HAP-1 (cell line): ENCODE data around the gene DUSP8.

ENCODE experiments used
- DNase-seq, 2 experiments: peaks; one replicate each; pipeline ENCODE4 v3.0.0-alpha.2; 2016 to 2020; ENCODE audit warnings: low spot score in 2 of 2
- H3K27me3 ChIP-seq: fragments of 250-450 bp; sonication (Bioruptor Pico); 2 replicates; pipeline ENCODE4 v1.5.1; 2020; ENCODE audit warnings: low read depth, mild to moderate bottlenecking, moderate library complexity
- H3K36me3 ChIP-seq: fragments of 250-450 bp; sonication (Bioruptor Pico); replicated peaks from 2 replicates; pipeline ENCODE4 v1.5.1; 2020; ENCODE audit warnings: mild to moderate bottlenecking
- H3K4me1 ChIP-seq: fragments of 250-450 bp; sonication (Bioruptor Pico); 2 replicates; pipeline ENCODE4 v1.5.1; 2020; ENCODE audit warnings: mild to moderate bottlenecking
- H3K4me3 ChIP-seq: fragments of 250-450 bp; sonication (Bioruptor Pico); 2 replicates; pipeline ENCODE4 v1.5.1; 2020; ENCODE audit warnings: mild to moderate bottlenecking, moderate library complexity
- H3K9me3 ChIP-seq: fragments of 250-450 bp; sonication (Bioruptor Pico); 2 replicates; pipeline ENCODE4 v1.5.1; 2020; ENCODE audit warnings: mild to moderate bottlenecking, moderate library complexity
- in situ Hi-C: fragments of 300-500 bp; cut with MboI; formaldehyde crosslinking; loops from 3 replicates; pipeline ENCODE4 v1.14.3; 2020; ENCODE audit warnings: low sequenced_read_pairs, inconsistent platforms, mixed read lengths

DUSP8 gene

DNA sequence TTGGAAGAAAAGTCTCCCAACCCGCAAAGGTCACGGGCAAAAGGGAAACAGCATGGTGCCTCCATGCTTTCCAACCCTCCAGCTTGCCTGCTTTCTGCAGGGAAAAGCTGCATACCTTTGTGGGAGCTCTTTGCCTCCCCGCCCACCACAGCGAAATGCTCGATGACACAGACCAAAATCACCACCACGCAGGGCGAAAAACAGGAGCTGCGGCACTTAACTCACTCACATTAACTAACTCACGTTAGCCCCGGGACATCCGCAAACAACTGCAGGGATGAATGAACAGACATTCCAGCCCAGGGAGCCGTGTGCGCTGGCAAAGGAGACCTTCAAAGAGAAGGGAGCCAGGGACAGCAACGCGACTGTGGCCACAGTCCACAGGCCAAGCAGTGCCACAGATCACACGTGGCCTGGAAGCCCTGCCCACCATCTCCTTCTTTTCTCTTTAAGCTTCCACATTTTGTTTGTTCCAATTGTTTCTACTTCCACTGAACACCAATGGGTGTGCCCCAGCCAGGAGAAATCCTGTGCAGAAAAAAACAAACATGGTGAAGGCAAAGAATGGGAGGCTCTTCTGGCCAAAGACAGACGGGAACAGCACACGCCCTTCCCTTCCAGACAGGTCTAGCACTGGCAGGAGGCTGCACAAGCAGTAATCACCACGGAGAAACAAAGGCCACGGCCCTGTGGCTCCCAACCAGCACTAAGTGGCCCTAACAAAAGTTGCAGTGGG, 39.3 kb downstream of the DUSP8 start:
- H3K9me3 ChIP-seq = no peaks in the 10 kb centered on the region
- in situ Hi-C loops = no loop called here
- H3K36me3 ChIP-seq = no peaks in the 10 kb centered on the region
- H3K4me1 ChIP-seq = no peaks in the 10 kb centered on the region
- no peaks in the 10 kb centered on the region for H3K27me3 ChIP-seq
- no peak for DNase-seq
- no peak overlapping the region for H3K4me3 ChIP-seq

DNA sequence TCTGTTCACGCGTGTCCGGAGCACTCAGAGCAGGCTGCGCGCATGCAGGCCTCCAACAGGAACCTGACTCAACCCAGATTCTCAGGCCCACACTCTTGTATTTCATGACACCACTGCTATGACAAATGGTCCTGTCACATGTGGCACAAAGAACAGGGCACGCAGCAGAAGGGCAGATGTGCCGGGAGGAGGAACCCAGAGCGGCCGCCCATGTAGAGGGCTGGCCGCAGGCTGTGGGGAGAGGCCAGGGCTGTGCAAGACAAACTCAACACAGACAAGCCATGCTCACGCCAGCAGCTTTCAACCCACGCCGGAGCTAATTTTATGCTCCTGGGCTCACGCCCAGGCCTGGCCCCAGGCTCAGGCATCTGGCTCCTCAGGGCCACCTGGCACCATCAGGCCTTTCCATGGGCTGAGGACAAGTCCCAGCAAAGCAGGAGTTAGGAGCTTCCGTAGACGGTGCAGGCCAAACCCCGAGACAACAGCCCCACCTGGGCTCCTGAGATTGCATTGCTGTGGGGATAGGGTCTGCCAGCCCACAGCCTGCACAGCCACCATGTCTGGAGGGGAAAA, 40.0 kb downstream of the DUSP8 start:
- in situ Hi-C loops = no loop called here
- H3K4me1 ChIP-seq = no peaks in the 10 kb centered on the region
- H3K9me3 ChIP-seq = no peaks in the 10 kb centered on the region
- no peaks in the 10 kb centered on the region for H3K36me3 ChIP-seq
- DNase-seq = no peak
- H3K4me3 ChIP-seq = no peak overlapping the region
- no peaks in the 10 kb centered on the region for H3K27me3 ChIP-seq

DNA sequence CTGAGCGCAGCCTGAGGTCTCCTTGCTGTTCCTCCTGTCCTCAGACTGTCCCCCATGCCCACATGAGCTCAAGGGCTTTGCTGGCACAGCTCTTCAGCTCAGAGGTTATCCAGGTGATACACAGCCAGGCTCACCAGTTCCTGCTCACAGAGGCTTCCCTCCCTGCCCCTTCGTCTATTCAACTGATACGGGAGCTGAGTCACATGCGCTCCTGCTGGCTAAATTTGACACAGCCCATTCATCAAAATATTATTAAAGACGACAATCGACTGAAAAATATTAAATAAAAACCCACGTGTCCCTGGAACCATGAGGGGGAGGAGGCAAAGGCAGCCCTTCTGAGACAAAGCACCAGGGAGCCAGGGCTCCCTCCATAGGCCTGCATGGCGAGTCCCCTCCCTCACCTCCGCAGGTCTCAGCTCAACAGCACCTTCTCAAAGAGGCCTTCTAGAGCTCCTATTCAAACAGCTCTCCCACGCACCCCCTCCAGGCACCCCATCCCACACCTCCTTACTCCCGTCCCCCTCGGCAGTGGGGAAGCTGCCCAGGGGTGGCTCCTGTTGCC, 40.5 kb downstream of the DUSP8 start:
- H3K9me3 ChIP-seq = no peaks in the 10 kb centered on the region
- in situ Hi-C loops = no loop called here
- no peak overlapping the region for H3K4me3 ChIP-seq
- no peaks in the 10 kb centered on the region for H3K4me1 ChIP-seq
- no peaks in the 10 kb centered on the region for H3K36me3 ChIP-seq
- DNase-seq = no peak
- no peaks in the 10 kb centered on the region for H3K27me3 ChIP-seq

DNA sequence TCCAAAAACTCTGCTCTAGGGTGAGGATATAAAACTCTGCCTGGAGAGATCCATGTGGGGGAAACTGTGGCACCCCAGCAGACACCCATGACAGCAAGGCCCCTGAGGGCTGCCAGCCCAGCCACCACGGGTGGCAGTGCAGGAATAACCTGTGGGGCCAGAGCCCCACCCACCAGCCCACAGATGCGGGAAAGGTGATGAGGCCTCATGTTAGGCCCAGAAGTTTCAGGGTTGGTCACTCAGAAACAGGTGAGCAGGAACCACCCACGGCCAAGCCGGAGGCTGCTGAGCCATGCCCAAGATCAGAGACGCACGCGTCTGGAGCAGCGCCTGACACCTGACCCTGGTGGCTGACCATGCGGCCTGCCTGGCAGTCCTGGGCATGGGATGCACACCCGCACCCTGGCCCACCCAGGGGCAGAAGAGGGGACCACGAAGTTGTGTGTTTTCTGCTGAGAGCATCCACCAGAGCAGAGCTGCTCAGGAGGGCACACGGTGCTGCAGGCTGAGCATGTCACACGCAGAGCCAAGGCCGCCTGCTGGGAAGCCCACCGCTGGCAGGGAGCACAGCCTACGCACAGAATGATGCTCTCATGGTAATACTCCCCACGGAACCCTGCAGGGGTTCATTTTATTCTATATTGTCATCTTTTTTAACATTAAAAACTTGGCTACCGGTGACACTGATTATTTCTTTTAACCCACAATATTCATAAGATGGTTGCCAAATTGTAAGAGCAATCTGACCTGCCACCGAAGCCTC, 41.2 kb downstream of the DUSP8 start:
- no peaks in the 10 kb centered on the region for H3K27me3 ChIP-seq
- H3K4me1 ChIP-seq = no peaks in the 10 kb centered on the region
- no peak for DNase-seq
- H3K9me3 ChIP-seq = no peaks in the 10 kb centered on the region
- H3K36me3 ChIP-seq = no peaks in the 10 kb centered on the region
- no peak overlapping the region for H3K4me3 ChIP-seq
- in situ Hi-C loops = no loop called here

DNA sequence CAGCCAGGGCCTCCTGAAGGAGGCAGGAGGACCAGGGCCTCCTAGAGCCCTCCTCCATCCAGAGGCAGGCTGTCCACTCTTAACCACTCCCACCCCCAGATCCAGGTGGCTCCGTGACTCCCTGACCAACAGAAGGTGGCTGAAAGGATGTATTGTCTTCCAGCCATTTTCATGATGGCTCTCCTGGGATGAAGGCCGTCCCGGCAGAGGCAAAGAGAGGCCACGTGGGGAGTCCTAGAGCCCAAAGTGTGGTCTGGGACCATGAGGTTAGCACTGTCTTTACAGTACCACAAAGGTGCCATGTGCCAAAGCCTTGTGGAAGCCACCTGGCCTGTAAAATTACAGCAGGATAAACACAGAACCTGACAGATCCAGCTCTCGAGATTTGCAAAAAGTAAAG, 42.3 kb downstream of the DUSP8 start:
- in situ Hi-C loops = no loop called here
- Histone ChIP-seq H3K36me3 (no peaks in the 10 kb centered on the region), H3K4me1 (no peaks in the 10 kb centered on the region), H3K27me3 (no peaks in the 10 kb centered on the region), H3K9me3 (no peaks in the 10 kb centered on the region), H3K4me3 (no peak overlapping the region)
- DNase-seq = no peak

DNA sequence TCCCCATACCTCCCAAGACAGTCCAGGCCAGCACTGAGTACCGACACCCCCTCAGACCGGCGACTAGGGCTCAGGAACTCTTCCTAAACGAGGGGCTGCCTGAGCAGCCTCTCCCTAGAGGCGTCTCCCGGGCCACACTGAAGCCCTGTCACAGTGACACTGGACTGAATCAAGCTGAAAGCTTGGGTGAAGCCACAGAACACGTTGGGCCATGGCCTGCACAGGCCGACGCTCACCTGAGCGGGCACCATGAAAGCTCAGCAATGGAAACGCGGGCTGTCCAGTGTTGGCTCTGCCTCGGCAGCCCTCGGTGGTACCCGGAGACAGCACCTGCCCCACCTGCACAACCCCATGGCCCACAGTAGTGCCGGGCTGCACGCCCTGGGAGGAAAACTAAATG, 42.8 kb downstream of the DUSP8 start:
- DNase-seq = no peak
- H3K9me3 ChIP-seq = no peaks in the 10 kb centered on the region
- H3K4me3 ChIP-seq = no peak overlapping the region
- H3K4me1 ChIP-seq = no peaks in the 10 kb centered on the region
- in situ Hi-C loops = no loop called here
- no peaks in the 10 kb centered on the region for H3K36me3 ChIP-seq
- H3K27me3 ChIP-seq = no peaks in the 10 kb centered on the region

DNA sequence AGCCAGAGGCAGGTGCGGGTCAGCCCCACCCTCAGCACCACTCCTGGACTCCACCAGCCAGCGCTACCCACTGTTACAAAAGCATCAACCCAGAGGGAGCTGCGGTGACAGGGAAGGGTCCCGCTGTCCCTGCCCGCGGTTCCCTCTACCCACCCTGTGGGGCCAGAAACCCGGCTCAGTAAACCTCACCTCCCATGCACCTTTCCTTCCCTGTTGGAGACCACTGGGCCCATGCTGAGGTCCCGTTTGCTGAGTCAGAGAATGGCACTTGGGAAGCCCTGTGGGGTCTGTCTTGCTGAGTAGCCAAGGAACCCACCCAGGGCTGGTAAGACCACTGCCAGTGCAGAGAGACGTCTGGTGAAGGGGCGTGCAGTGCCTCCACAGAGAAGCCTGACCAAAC, 43.4 kb downstream of the DUSP8 start:
- no peaks in the 10 kb centered on the region for H3K9me3 ChIP-seq
- no peaks in the 10 kb centered on the region for H3K27me3 ChIP-seq
- no peaks in the 10 kb centered on the region for H3K36me3 ChIP-seq
- H3K4me1 ChIP-seq = no peaks in the 10 kb centered on the region
- DNase-seq = no peak
- no peak overlapping the region for H3K4me3 ChIP-seq
- in situ Hi-C loops = no loop called here

DNA sequence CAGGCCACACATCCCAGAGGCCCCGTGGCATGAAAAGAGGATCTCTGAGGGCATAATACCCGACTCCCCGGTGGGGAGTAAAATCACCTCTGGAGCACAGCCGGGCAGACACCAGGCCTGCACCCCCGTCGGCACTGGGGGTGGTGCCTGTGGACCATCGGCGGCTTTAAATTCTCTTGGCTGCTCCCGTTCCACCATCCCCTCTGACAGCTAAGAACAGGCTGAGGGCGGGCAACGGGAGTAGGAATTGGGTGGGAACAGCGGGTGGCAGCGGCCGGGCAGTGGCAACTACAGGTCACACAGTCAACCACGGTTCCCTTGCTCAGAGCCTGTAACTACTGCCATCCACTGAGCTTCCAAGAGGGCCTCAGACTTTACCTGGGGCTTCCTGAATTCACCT, 45.3 kb downstream of the DUSP8 start:
- no peaks in the 10 kb centered on the region for H3K4me1 ChIP-seq
- H3K4me3 ChIP-seq = no peak overlapping the region
- in situ Hi-C loops = no loop called here
- no peaks in the 10 kb centered on the region for H3K27me3 ChIP-seq
- DNase-seq = no peak
- H3K36me3 ChIP-seq = no peaks in the 10 kb centered on the region
- H3K9me3 ChIP-seq = no peaks in the 10 kb centered on the region

DNA sequence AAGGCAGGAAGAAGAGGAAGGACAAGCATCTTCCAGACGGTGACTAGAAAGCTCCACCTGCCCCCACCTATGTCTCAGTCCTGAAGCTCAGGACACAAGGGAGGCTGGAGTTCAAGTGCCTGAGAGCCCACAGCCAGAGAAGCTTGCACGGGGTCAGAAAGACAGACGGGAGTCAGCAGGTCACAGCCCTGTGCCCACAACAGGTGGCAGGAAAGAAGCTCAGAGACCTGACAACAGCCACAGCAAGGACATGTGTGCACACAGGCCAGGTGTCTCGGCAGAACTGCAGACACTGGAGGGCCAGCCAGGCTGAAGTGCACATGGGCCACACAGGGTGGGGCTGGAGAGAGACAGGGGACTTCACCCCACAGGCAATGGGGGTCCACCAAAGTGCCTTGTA, 48.3 kb downstream of the DUSP8 start:
- no peaks in the 10 kb centered on the region for H3K36me3 ChIP-seq
- no peaks in the 10 kb centered on the region for H3K4me1 ChIP-seq
- H3K9me3 ChIP-seq = no peaks in the 10 kb centered on the region
- in situ Hi-C loops = no loop called here
- H3K4me3 ChIP-seq = no peak overlapping the region
- no peak for DNase-seq
- H3K27me3 ChIP-seq = no peaks in the 10 kb centered on the region

DNA sequence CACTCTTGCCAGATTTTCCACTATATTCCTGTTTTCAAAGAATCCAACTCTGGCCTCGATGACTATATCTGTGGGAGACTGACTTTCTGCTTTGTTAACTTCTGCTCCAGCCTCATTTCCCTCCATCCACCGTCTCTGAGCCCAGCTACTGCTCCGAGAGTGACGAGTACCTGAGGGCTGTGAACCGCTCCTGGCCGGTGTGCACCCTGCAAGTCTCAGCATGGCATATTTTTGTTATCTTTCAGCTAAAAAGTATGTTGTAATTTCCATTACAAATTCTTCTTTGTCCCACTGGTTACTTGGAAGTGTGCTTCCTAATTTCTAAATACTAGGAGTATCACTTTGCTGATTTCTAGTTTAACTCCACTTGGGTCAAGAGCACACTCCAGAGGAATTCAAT, 49.0 kb downstream of the DUSP8 start:
- Histone ChIP-seq H3K27me3 (no peaks in the 10 kb centered on the region), H3K4me3 (no peak overlapping the region), H3K36me3 (no peaks in the 10 kb centered on the region), H3K9me3 (no peaks in the 10 kb centered on the region), H3K4me1 (no peaks in the 10 kb centered on the region)
- in situ Hi-C loops = no loop called here
- no peak for DNase-seq

DNA sequence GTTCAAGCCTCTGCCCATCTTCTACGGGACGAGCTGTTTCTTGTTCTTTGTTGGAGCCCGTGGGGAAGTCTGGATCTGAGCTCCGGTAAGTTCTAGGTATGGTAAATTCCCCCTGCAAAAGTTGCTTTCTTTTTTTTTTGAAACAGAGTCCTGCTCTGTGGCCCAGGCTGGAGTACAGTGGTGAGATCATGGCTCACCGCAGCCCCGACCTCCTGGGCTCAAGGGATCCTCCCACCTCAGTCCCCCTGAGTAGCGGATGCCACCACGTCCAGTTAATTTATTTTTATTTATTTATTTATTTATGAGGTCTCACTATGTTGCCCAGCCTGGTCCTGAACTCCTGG, 50.0 kb downstream of the DUSP8 start:
- Histone ChIP-seq H3K4me3 (no peak overlapping the region), H3K9me3 (no peaks in the 10 kb centered on the region), H3K27me3 (no peaks in the 10 kb centered on the region), H3K36me3 (no peaks in the 10 kb centered on the region), H3K4me1 (no peaks in the 10 kb centered on the region)
- DNase-seq = no peak
- in situ Hi-C loops = no loop called here

DNA sequence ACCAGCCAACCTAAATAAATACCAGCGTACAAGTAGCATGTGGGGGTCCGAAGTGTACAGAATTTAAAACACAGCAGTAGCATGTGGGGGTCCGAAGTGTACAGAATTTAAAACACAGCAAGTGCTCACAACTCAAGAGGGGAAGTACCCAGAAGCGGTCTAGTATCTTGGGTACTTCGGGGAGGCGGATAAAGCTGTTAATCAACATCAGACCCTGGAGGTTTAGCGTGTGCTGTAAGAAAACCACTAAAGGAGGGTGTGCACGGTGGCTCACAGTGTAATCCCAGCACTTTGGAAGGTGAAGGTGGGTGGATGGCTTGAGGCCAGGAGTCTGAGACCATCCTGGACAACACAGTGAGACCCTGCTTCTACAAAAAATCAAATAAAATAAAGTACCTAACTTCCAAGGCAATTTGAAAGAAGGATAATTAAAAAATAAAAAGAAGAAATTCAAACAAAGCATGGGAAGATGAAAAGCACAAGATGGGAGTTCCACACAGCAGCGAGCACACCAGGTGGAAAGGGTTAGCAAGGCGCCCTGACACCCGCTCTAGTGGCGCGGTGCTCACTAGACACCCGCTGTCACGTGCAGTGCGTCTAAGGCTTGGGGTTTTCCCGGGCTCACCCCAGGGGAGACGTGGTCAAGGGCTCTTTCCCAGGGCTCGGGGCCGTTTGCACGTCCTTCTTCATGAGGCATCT, 50.5 kb downstream of the DUSP8 start:
- Histone ChIP-seq H3K36me3 (no peaks in the 10 kb centered on the region), H3K9me3 (no peaks in the 10 kb centered on the region), H3K4me1 (no peaks in the 10 kb centered on the region), H3K4me3 (no peak overlapping the region), H3K27me3 (no peaks in the 10 kb centered on the region)
- DNase-seq = no peak
- in situ Hi-C loops = no loop called here

DNA sequence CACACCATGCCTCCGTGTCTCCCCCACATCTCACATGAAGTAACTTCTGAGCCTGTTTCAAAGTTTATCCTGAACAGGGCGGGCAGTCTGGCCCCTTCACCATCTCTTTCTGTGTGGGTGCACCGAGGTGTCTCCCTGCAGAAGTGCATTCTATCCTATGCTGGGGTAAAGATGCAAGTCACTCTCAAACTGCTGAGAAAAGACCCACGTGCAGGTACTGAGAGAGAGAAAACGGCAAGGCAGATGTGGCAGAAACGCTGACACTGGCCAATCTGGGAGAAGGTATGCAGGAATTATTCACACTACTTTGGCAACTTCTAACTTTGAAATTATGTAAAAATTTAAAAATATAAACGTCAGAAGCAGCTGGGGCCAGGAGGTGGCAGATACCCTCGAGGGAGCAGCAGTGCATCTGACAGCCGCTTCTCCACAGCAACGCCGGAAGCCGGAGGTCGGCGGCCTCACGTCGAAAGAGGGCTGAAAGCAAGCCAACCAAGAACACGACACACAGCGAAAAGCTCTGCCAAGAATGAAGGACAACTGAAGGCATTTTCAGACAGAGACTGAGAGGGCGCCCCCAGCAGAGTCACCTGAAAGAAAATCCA, 51.3 kb downstream of the DUSP8 start:
- Histone ChIP-seq H3K27me3 (no peaks in the 10 kb centered on the region), H3K36me3 (no peaks in the 10 kb centered on the region), H3K9me3 (no peaks in the 10 kb centered on the region), H3K4me1 (no peaks in the 10 kb centered on the region), H3K4me3 (no peak overlapping the region)
- in situ Hi-C loops = no loop called here
- DNase-seq = no peak
